SHP77 (cell line): ENCODE measurements around the gene DMP1.
"Not testable (repeated sequence)": the region's sequence is repeated elsewhere in the genome, so short reads cannot be mapped to it uniquely, and the experiment has no call there.

Experiments
- DNase-seq, 2 experiments: peaks; one replicate each; lab custom pipeline; 2025; lab: John Stamatoyannopoulos, UW

DMP1 gene

GRCh38 chr4:87680271-87680670 lies 30.2 kb downstream of the DMP1 start:
- no peak for DNase-seq

GRCh38 chr4:87688316-87688715 lies 38.2 kb downstream of the DMP1 start:
- no peak for DNase-seq

GRCh38 chr4:87690947-87691346 lies 40.9 kb downstream of the DMP1 start:
- not testable (repeated sequence) for DNase-seq

GRCh38 chr4:87692060-87692459 lies 42.0 kb downstream of the DMP1 start:
- not testable (repeated sequence) for DNase-seq

GRCh38 chr4:87697272-87697671 lies 47.2 kb downstream of the DMP1 start:
- no peak for DNase-seq

- DNase-seq, result no peak
Observed at GRCh38 chr4:87697945-87698344, 47.9 kb downstream of the DMP1 start.

GRCh38 chr4:87698394-87698793 lies 48.3 kb downstream of the DMP1 start:
- no peak for DNase-seq

- DNase-seq, result no peak
Observed at GRCh38 chr4:87704001-87704400, 53.9 kb downstream of the DMP1 start.

GRCh38 chr4:87707279-87707918 lies 57.3 kb downstream of the DMP1 start:
- no peak for DNase-seq
